ENCODE measurements around the gene PAK1.
"Not testable (repeated sequence)": the region's sequence is repeated elsewhere in the genome, so short reads cannot be mapped to it uniquely, and the experiment has no call there.

Gene PAK1

DNA sequence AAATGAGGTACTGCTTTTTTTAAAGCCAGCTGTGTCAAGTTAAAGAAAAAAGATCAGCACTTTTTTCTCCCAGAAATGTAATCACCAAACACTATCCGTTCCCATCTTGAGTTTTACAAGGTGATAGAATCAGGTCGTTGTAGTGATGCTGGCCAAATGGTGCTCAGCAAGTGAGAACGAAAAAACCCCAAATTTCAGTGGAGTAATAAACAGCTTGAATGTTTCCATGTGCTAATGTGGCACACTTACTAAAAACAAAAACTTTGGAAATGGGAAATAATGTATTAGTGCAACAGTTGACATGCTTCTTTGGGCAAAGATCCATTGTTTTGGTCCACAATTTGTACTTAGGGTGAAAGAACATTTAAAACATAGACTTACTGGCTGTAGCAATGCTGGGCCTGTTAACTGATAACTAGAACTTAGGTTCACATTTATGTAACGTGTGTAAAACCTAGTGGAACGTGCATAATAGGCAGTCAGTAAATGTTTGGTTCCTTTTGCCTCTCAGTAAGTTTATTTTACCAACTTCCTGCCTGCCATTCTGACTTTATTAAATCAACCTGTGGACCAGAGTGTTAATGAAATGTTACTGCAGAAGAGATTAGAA is 157.1 kb downstream of the PAK1 start:
- no peak for TF ChIP-seq POLR2A (IDR thresholded peaks at IDR 0.05; ENCODE audit: low read depth, low read length)
- no peak for TF ChIP-seq TAF1 (IDR thresholded peaks at IDR 0.05; ENCODE audit: borderline replicate concordance, low read depth, low read length)
- TF ChIP-seq POLR2AphosphoS5 (IDR thresholded peaks at IDR 0.05; ENCODE audit: low read depth, low read length) = no peak
- no peak for DNase-seq (ENCODE audit: insufficient read length)
- no peak for FAIRE-seq

DNA sequence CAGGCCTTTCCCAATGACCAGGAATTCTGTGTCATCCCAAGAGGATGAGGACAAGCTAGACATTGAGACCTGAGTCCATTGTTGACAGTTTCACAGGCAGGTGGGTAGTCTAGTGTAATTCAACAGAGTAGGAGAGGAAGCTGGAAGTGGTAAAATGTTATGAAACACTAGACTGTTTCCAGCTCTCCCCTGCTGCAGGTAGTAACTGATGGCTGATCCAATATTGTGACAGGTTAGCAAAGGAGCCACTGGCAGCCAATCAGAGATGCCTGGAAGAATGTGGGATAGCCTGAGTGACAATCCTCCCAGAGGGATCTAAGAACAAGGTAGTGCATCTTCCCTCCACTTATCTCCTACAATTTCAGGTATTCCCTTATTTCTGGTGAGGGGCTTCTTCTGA is 161.8 kb downstream of the PAK1 start:
- DNase-seq (ENCODE audit: insufficient read length) = no peak
- TF ChIP-seq POLR2A (IDR thresholded peaks at IDR 0.05; ENCODE audit: low read depth, low read length) (no peak), TAF1 (IDR thresholded peaks at IDR 0.05; ENCODE audit: borderline replicate concordance, low read depth, low read length) (no peak), POLR2AphosphoS5 (IDR thresholded peaks at IDR 0.05; ENCODE audit: low read depth, low read length) (no peak)
- FAIRE-seq = no peak

DNA sequence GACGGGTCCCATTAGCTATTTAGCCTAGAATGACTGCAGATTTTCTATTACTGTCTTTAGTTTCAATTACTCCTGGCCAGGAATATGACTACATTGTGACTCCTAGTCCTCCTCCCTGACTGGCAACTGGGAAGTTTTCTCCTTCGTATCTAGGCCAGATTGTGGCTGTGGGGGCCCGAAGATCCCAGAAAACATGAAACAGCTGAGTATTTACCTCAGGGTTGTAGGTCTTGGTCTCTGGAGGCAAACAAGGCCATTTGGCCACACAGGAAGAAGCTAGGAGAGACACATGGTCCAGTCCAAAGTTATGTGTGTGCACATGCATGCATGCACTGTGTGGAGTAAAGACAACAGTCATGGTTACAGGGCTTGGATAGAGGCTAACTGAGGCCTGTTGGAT is 162.2 kb downstream of the PAK1 start:
- FAIRE-seq (no peak), DNase-seq (ENCODE audit: insufficient read length) (no peak)
- TF ChIP-seq POLR2AphosphoS5 (IDR thresholded peaks at IDR 0.05; ENCODE audit: low read depth, low read length) (no peak), POLR2A (IDR thresholded peaks at IDR 0.05; ENCODE audit: low read depth, low read length) (no peak), TAF1 (IDR thresholded peaks at IDR 0.05; ENCODE audit: borderline replicate concordance, low read depth, low read length) (no peak)

DNA sequence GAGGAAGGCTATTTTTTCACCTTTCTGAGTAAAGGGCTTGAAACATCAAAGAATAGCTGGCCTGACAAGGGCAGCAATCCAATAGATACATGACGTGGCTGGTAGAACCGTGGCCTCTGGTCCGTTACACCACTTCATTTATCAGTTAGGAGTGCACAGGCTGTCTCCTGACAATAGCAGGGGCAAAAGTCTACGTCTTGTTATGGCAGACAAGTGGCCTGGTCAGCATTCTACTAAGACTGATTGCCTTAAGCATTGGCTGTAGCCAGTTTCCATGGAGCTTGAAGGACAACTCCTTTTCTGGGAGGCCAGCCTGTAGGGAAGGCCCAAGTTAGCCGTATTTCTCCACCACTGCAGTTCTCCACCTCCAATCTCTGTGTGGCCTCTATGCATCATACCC is 163.2 kb downstream of the PAK1 start:
- DNase-seq (ENCODE audit: insufficient read length) (no peak), FAIRE-seq (no peak)
- TF ChIP-seq POLR2A (IDR thresholded peaks at IDR 0.05; ENCODE audit: low read depth, low read length) = no peak

DNA sequence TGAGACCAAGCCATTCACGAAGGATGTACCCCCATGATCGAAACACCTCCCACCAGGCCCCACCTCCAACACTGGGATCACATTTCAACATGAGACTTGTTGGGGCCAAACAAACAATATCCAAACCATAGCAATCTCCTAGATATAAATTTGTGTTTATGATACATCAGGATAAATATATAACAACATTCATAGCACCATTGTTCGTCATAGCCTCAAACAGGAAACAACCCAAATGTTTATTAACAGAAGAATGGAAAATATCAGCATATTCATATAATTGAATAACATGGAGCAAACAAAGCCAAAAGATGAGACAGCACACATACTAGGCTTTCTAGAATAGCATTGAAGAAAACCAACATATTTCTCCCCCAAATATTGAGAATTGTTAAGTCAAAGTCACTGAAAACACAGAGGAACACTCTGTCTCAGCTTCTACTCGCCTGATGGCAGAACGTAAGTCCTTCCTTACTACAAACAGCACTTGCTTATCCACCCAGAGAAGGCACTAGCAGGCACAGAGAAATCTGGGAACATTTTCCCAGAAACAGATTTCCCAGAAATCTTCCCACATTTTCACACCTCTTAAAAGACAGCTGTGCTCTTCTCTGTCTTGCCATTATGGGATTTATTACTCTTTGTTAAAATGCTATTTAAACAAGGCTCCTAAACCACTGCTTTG is 164.4 kb downstream of the PAK1 start:
- FAIRE-seq (peak; percentile 67), DNase-seq (ENCODE audit: insufficient read length) (no peak)
- no peak for TF ChIP-seq TAF1 (IDR thresholded peaks at IDR 0.05; ENCODE audit: borderline replicate concordance, low read depth, low read length)
- no peak for TF ChIP-seq POLR2AphosphoS5 (IDR thresholded peaks at IDR 0.05; ENCODE audit: low read depth, low read length)
- TF ChIP-seq POLR2A (IDR thresholded peaks at IDR 0.05; ENCODE audit: low read depth, low read length) = no peak

DNA sequence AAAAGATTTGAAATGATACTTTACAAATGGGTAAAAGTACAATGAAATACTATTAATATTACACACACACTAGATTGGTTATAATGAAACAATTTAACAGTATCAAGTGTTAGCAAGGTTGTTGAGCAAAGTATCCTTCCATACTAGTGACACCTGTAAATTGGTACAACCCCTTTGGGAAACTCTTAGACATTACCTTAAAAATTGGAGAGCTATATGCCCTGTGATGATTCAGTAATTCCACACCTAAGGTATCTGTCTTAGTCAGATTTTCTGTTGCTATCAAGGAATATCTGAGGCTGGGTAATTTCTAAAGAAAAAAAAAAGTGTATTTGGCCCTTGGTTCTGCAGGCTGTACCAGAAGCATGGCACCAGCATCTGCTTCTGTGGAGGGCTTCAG is 165.1 kb downstream of the PAK1 start:
- no peak for FAIRE-seq
- TF ChIP-seq POLR2AphosphoS5 (IDR thresholded peaks at IDR 0.05; ENCODE audit: low read depth, low read length) (no peak), TAF1 (IDR thresholded peaks at IDR 0.05; ENCODE audit: borderline replicate concordance, low read depth, low read length) (no peak)
- DNase-seq (ENCODE audit: insufficient read length) = no peak

DNA sequence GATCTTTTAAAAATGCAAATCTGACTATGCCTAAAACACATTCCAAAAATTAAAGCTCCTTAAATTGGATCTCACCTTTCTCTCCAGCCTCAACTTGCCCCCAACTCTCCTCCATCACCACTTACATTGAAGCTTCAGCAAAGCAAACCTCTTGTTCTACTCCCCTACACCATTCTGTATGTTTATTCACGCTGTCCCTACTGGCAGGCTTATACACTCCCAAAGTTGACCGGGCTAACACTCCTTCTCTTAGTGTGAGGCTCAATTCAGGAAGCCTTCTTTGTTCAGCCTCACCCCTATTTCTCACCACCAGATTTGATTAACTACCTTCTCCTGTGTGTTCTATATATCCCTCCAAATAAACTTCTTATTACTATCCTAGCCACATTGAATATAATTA is 170.6 kb downstream of the PAK1 start:
- TF ChIP-seq TAF1 (IDR thresholded peaks at IDR 0.05; ENCODE audit: borderline replicate concordance, low read depth, low read length) (no peak), POLR2A (IDR thresholded peaks at IDR 0.05; ENCODE audit: low read depth, low read length) (no peak), POLR2AphosphoS5 (IDR thresholded peaks at IDR 0.05; ENCODE audit: low read depth, low read length) (no peak)

DNA sequence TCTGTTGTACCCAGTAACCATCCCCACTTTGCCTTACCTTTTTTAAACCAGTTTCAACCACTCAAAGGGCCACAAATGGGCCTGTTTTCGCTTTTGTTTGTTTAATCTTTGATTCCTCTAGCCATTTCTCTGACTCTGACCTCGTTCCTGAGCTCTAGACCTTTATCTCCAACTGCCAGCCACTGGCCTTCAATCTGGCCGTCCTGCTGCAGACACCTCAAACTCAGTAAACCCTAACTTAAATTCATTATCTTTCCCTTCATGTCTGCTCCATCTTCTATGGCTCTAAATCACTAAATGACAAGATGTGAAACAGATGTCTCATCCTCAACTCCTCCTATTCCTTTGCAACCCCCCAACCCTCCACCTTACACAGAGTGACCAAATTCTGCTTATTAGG is 171.1 kb downstream of the PAK1 start:
- FAIRE-seq (no peak), DNase-seq (ENCODE audit: insufficient read length) (no peak)
- TF ChIP-seq POLR2AphosphoS5 (IDR thresholded peaks at IDR 0.05; ENCODE audit: low read depth, low read length) = no peak
- no peak for TF ChIP-seq TAF1 (IDR thresholded peaks at IDR 0.05; ENCODE audit: borderline replicate concordance, low read depth, low read length)
- no peak for TF ChIP-seq POLR2A (IDR thresholded peaks at IDR 0.05; ENCODE audit: low read depth, low read length)

More for the DNA sequence above, 170.6 kb downstream of the PAK1 start:
- FAIRE-seq = no peak
- DNase-seq (ENCODE audit: insufficient read length) = no peak

DNA sequence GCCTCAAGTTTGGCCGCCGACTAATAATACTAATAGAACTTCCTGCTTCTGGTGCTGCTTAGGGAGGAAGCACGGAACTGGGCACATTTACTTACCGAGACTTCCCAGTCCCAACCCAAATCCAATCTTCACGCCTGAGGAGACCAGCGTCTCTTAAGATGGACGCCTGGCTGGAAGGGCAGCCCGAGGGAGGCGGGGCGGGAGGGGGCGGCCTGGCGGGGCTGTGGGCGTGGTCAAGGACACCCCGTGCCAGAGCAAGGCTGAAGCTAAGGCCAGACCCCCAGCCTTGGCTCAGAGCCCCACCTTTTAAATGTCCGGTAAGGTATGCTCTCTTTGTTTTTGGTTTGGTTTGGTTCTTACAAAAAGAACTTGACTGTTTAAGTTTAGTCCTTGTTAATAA is 172.4 kb downstream of the PAK1 start, which contains the start of gene GDPD4:
Gene GDPD4, minus strand, starts transcription at position 177 of the 400 bp plus-strand sequence. CDS start 16,549 bp downstream, outside the sequence.
- no peak for TF ChIP-seq POLR2A (IDR thresholded peaks at IDR 0.05; ENCODE audit: low read depth, low read length)
- TF ChIP-seq TAF1 (IDR thresholded peaks at IDR 0.05; ENCODE audit: borderline replicate concordance, low read depth, low read length) = no peak
- FAIRE-seq = no peak
- DNase-seq (ENCODE audit: insufficient read length) = no peak

DNA sequence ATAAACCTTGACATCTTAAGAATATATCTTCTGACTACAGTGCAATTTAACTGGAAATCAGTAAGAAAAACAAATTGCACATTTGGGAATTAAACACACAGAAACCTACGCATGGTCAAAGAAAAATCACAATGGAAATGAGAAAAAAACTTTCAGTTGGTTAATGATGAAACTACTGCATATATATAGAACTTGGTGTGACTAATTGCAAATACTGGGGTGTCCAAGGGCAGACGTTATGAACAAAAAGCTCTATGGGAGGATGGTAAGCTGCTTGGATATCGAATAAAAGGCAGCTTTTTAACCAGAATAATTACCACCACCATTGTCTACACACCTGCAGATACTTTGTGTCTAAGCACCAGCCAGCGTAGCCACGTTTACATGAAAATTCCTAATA is 173.2 kb downstream of the PAK1 start:
- TF ChIP-seq POLR2A (IDR thresholded peaks at IDR 0.05; ENCODE audit: low read depth, low read length) = no peak
- TF ChIP-seq TAF1 (IDR thresholded peaks at IDR 0.05; ENCODE audit: borderline replicate concordance, low read depth, low read length) = no peak
- no peak for TF ChIP-seq POLR2AphosphoS5 (IDR thresholded peaks at IDR 0.05; ENCODE audit: low read depth, low read length)
- no peak for FAIRE-seq

DNA sequence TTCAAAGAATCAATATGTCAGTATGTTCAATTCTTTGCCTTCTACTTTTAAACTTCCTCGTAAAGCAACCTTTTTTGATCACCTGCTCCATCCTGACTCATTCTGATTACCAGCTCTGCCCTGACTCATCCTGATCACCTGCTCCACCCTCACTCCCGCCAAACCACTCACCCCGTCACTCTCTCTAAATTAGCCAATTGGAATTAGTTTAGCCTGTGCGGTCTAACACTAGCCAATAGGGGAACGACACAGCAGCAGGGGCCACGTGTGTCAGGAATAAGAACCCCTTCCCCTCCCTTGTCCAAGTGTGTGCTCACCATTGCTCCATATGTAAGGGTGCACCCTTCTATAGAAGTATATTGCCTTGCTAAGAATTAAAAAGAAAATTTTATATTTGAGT is 173.9 kb downstream of the PAK1 start:
- FAIRE-seq; DNase-seq (ENCODE audit: insufficient read length): not testable (repeated sequence)

More for the DNA sequence above, 173.2 kb downstream of the PAK1 start:
- DNase-seq (ENCODE audit: insufficient read length) = no peak

DNA sequence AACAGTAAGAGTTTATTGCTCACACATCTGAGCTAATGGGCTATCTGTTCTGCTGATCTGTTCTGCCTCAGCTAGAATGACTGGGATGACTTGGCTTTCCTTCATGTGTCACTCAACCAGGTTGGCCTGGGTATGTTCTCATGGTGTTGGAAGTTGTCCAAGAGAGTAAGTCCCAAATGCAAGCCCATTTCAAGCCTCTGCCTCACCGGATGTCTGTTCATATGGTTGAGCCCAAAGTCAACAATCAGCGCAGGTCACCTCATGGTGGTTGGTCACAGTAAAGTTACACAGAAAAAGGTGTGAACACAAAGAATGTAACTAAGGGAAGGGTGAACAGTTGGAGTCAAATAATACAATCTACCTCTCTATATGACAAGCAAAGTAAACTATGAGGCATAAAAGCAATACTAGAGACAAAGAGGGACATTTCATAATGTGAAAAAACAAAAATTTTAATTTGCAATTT is 174.3 kb downstream of the PAK1 start:
- DNase-seq (ENCODE audit: insufficient read length) (no peak), FAIRE-seq (no peak)
- TF ChIP-seq TAF1 (IDR thresholded peaks at IDR 0.05; ENCODE audit: borderline replicate concordance, low read depth, low read length) (no peak), POLR2AphosphoS5 (IDR thresholded peaks at IDR 0.05; ENCODE audit: low read depth, low read length) (no peak)

Data from GM12892 (cell line).